WI38 (cell line): ENCODE data around the gene C2CD4D.

ENCODE experiments used
- H3K4me3 ChIP-seq: 2 replicates; pipeline ENCODE4 v1.5.1; 2011; ENCODE audit warnings: low read depth, mild to moderate bottlenecking, control low read depth, low read length
- TF ChIP-seq, protein P1 (sequence below): IDR thresholded peaks from 2 replicates; pipeline ENCODE4 v1.5.1; 2012; ENCODE audit warnings: low read depth, mild to moderate bottlenecking, control low read depth, low read length

C2CD4D gene

GRCh38 chr1:151838222-151839081, 1.2 kb downstream of the C2CD4D start:
- H3K4me3 ChIP-seq: no peak overlapping the region
- TF ChIP-seq, protein P1, sequence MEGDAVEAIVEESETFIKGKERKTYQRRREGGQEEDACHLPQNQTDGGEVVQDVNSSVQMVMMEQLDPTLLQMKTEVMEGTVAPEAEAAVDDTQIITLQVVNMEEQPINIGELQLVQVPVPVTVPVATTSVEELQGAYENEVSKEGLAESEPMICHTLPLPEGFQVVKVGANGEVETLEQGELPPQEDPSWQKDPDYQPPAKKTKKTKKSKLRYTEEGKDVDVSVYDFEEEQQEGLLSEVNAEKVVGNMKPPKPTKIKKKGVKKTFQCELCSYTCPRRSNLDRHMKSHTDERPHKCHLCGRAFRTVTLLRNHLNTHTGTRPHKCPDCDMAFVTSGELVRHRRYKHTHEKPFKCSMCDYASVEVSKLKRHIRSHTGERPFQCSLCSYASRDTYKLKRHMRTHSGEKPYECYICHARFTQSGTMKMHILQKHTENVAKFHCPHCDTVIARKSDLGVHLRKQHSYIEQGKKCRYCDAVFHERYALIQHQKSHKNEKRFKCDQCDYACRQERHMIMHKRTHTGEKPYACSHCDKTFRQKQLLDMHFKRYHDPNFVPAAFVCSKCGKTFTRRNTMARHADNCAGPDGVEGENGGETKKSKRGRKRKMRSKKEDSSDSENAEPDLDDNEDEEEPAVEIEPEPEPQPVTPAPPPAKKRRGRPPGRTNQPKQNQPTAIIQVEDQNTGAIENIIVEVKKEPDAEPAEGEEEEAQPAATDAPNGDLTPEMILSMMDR: no peak

GRCh38 chr1:151837884-151838221, 1.8 kb downstream of the C2CD4D start:
- H3K4me3 ChIP-seq: no peak overlapping the region
- TF ChIP-seq, protein P1: no peak

DNA sequence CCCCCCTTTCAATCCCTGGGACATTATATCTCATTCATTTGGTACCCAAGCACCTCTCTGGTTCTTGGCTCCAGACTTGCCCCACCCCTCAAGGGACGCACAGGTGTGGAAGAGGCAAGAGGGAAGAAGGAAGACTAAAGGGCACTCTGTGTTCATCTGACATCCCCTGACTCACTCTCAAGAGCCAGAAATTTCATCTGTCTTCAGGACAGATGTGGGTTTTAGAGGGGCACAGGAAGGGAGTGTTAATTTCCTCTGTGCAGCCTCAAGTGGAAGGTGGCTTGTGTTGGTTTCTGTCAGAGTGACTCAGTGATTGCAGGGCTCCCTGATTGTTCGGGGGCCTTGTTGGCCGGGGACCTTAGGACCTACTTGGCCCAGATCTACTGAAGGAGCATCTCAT, 2.4 kb downstream of the C2CD4D start:
- no peak overlapping the region for H3K4me3 ChIP-seq
- TF ChIP-seq, protein P1: no peak

DNA sequence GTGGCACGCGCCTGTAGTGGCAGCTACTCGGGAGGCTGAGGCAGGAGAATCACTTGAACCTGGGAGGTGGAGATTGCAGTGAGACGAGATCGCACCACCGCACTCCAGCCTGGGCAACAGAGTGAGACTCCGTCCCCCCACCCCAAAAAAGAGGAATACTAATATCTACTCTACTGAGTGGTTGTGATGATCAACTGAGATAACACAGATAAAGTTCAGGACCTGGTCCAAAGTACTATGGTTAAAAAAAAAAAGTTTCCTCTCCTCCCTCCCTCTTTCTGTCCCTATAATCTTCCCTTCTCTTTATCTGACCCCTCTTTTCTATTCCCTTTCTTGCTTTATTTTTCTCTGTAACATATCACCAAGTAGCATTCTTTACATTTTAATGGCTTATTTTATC, 4.0 kb downstream of the C2CD4D start:
- TF ChIP-seq, protein P1: no peak
- no peak overlapping the region for H3K4me3 ChIP-seq

DNA sequence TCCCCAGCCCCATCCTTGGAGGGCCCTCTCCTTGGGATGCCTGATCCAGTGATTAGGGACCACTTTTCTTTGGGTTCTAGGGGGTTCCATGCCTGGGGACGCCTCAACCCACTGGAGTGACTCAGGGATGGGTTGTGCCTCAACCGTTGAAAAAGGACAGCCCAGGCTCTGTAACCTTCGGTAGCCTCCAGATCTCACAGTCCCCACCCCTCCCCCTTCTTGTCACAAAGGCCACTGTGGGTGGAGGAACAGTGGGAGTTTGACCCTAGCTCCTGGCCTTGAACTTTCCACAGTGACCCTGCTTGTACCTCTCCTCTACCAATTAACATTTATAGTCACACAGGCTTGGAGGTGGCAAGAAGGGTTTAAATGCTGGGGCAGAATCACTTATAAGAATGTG, 5.4 kb downstream of the C2CD4D start:
- TF ChIP-seq, protein P1: no peak
- H3K4me3 ChIP-seq: no peak overlapping the region

DNA sequence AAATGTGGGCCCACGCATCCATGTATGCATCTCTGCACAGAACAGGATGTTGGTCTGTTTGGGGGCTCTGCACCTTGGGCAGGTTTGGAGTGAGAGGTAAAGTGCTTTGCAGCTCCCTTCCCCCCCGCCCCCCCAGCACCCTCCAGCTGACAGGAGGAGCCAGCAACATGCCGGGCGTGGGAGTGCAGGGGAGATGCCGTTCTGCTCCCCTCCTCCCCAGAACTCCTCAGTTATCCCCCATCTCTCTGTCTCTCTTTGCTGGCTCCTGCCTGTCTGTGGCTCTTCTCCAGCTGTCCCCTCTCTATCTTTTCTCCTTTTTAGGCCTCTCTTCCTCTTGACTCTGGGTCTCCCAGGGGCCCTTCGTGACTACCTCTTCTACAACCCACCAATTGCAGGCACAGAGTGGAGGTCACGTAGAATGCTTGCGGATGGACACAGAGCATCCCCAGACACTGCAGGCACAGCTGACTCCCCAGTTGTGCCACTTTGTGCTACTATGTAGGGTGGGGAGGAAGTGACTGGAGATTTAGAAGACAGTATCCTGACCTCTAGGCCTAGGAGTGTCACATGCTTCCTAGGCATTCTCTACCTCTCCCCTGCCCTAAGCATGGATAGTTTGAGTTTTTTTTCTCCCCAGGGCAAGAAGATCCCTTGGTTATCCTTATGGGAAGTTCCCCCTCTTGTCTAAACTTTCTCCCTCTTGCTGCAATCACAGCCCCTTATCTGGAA, 6.3 kb downstream of the C2CD4D start:
- H3K4me3 ChIP-seq: no peak overlapping the region
- TF ChIP-seq, protein P1: no peak
